ENCODE data around the gene CFAP141. TPM values are rescaled to one million over a fixed set of nuclear protein-coding genes. Genes with fewer than 3 reads are reported as not detected.

CFAP141 gene
- total RNA-seq, 6 donors from 2014 or later = 5.9 to 6.5 TPM; not detected in 4

GRCh38 chr1:154178013-154178412 is 28.1 kb downstream of the CFAP141 start:
- no peaks in the 10 kb centered on the region for H3K27me3 ChIP-seq
- ATAC-seq (ENCODE audit: low FRiP score in 2 of 2) (no peak), DNase-seq (no peak)
- peaks cover 10 to 51% (median 24%) of the 10 kb centered on the region in 4 donors for H3K36me3 ChIP-seq
- no peak for TF ChIP-seq CTCF (IDR thresholded peaks at IDR 0.05)
- TF ChIP-seq EP300 (IDR thresholded peaks at IDR 0.05) = no peak
- TF ChIP-seq POLR2AphosphoS5 (IDR thresholded peaks at IDR 0.05) = no peak
- no peak for TF ChIP-seq POLR2A (IDR thresholded peaks at IDR 0.05)
- peak overlapping the region; percentile 4 to 98 (median 60) for H3K27ac ChIP-seq
- H3K4me1 ChIP-seq = peaks cover 65 to 71% (median 67%) of the 10 kb centered on the region in 4 donors
- H3K4me3 ChIP-seq = no peak overlapping the region
- 29 to 71% methylated on average over 2 of the region's 2 CpGs for WGBS, 2 donors
- no peaks in the 10 kb centered on the region for H3K9me3 ChIP-seq

DNA sequence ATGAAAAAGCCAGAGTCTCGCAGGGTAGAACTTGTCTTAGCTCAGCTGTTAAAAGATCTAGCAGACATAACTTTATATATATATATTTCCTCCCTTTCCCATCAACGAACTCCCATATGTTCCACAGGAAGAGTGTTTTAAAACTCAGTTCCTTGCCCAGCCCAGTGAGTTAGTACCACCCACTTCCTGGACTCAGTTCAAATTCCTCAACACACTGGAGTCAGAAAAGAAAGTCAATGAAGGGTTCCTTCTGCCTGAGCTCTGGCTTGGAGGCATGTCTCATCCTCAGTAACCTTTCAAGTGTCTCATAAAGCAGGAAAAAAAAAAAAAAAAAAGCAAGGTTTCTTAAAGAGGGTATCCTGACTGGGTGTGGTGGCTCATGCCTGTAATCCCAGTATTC is 29.8 kb downstream of the CFAP141 start:
- H3K27ac ChIP-seq = peak overlapping the region; percentile 26 to 71 (median 63)
- H3K4me1 ChIP-seq = peaks cover 60 to 61% (median 61%) of the 10 kb centered on the region in 4 donors
- H3K4me3 ChIP-seq = peak overlapping the region in 1 of 4 donors; percentile 0
- no peak for TF ChIP-seq POLR2A (IDR thresholded peaks at IDR 0.05)
- TF ChIP-seq POLR2AphosphoS5 (IDR thresholded peaks at IDR 0.05) = no peak
- TF ChIP-seq CTCF (IDR thresholded peaks at IDR 0.05) = no peak
- no peak for TF ChIP-seq EP300 (IDR thresholded peaks at IDR 0.05)
- DNase-seq = no peak
- 13 to 18% methylated on average over 2 of the region's 2 CpGs for WGBS, 2 donors
- no peaks in the 10 kb centered on the region for H3K9me3 ChIP-seq
- peaks cover 25 to 67% (median 41%) of the 10 kb centered on the region in 4 donors for H3K36me3 ChIP-seq
- peak in 1 of 2 donors; percentile 69 for ATAC-seq (ENCODE audit: low FRiP score in 2 of 2)
- no peaks in the 10 kb centered on the region for H3K27me3 ChIP-seq

- H3K4me3 ChIP-seq = no peak overlapping the region
- peaks cover 44 to 51% (median 44%) of the 10 kb centered on the region in 4 donors for H3K4me1 ChIP-seq
- ATAC-seq (ENCODE audit: low FRiP score in 2 of 2) (no peak), DNase-seq (no peak)
- no peaks in the 10 kb centered on the region for H3K9me3 ChIP-seq
- peaks cover 42 to 78% (median 58%) of the 10 kb centered on the region in 4 donors for H3K36me3 ChIP-seq
- no peaks in the 10 kb centered on the region for H3K27me3 ChIP-seq
- 91 to 96% methylated on average over 4 of the region's 4 CpGs for WGBS, 2 donors
- no peak overlapping the region for H3K27ac ChIP-seq
- TF ChIP-seq POLR2AphosphoS5 (IDR thresholded peaks at IDR 0.05) (no peak), CTCF (IDR thresholded peaks at IDR 0.05) (no peak), EP300 (IDR thresholded peaks at IDR 0.05) (no peak), POLR2A (IDR thresholded peaks at IDR 0.05) (no peak)
These were observed 31.5 kb downstream of the CFAP141 start for GRCh38 chr1:154174654-154175053.

DNA sequence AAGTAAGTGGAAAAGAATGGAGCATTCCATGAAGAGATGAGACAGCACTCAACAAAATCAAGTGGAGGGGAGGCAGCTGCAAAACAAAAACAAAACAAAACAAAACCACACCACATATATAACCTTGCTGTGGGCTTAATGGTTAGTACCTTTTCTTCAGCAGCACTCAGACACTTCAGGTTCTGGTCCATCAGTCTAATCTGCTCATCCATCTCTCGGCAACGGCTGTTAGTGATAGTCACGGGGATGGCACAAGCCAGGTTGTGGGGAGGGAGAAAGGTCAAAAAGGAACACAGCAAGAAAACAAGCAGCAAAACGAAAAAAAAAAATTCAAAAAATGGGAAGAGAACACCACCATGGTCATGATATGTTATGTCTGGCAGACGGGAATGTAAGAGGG is 34.3 kb downstream of the CFAP141 start:
- WGBS, 2 donors = 88 to 92% methylated on average over 5 of the region's 5 CpGs
- Histone ChIP-seq H3K4me1 (peaks cover 16 to 23% (median 16%) of the 10 kb centered on the region in 4 donors), H3K36me3 (peaks cover 63 to 93% (median 85%) of the 10 kb centered on the region in 4 donors), H3K27me3 (no peaks in the 10 kb centered on the region), H3K27ac (no peak overlapping the region), H3K4me3 (no peak overlapping the region), H3K9me3 (no peaks in the 10 kb centered on the region)
- DNase-seq = no peak
- no peak for TF ChIP-seq POLR2A (IDR thresholded peaks at IDR 0.05)
- TF ChIP-seq CTCF (IDR thresholded peaks at IDR 0.05) = no peak
- no peak for TF ChIP-seq EP300 (IDR thresholded peaks at IDR 0.05)
- TF ChIP-seq POLR2AphosphoS5 (IDR thresholded peaks at IDR 0.05) = no peak
- ATAC-seq (ENCODE audit: low FRiP score in 2 of 2) = no peak

DNA sequence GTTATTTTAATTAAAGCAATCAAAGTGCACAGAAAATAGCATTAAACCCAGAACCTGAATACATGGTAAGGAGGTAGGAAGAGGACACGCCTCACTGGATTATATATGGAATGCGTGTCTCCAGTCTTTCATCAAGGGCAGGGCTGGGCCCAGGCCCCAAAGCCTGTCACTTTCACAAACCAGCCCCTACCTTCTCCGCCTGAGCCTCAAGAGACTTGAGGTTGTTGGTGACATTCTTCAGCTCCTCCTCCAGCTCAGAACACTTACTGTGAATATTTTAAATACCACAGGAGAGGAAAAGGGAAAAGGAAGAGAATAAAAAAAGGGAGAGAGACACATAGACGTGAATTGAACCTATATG is 34.9 kb downstream of the CFAP141 start:
- Histone ChIP-seq H3K4me3 (no peak overlapping the region), H3K36me3 (peaks cover 69 to 100% (median 92%) of the 10 kb centered on the region in 4 donors), H3K27me3 (no peaks in the 10 kb centered on the region), H3K4me1 (peaks cover 9 to 17% (median 10%) of the 10 kb centered on the region in 4 donors), H3K9me3 (no peaks in the 10 kb centered on the region), H3K27ac (peak overlapping the region in 3 of 4 donors; percentile 4 to 15 (median 4))
- ATAC-seq (ENCODE audit: low FRiP score in 2 of 2) = peak in 1 of 2 donors; percentile 61
- 75 to 85% methylated on average over 4 of the region's 4 CpGs for WGBS, 2 donors
- no peak for DNase-seq
- TF ChIP-seq CTCF (IDR thresholded peaks at IDR 0.05) (no peak), POLR2A (IDR thresholded peaks at IDR 0.05) (no peak)

All from upper lobe of left lung (tissue), 6 donors.